HG03469 (cell line): Measurements from ENCODE around the gene UBA1.
A peak's percentile ranks its signal among the peaks of the same experiment; 100 is the strongest.

Experiments
- ATAC-seq: cut with Tn5 transposase; IDR thresholded peaks from one replicate; pipeline ENCODE4 v1.9.1; 2021; ENCODE audit warnings: mild to moderate bottlenecking, moderate library complexity, moderate number of reproducible peaks; ENCODE audit not compliant: unreplicated experiment

Gene UBA1

DNA sequence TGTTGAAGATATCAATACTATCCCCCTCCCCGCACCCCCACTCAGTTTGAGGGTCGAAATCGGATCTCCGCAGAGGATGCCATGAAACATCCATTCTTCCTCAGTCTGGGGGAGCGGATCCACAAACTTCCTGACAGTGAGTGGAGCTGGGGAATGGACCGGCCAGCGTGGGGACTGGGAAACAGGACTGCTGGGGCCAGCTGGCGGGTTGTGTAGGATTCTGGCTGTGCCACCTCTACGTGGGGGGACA lies 33.6 kb downstream of the UBA1 start:
- no peak for ATAC-seq

DNA sequence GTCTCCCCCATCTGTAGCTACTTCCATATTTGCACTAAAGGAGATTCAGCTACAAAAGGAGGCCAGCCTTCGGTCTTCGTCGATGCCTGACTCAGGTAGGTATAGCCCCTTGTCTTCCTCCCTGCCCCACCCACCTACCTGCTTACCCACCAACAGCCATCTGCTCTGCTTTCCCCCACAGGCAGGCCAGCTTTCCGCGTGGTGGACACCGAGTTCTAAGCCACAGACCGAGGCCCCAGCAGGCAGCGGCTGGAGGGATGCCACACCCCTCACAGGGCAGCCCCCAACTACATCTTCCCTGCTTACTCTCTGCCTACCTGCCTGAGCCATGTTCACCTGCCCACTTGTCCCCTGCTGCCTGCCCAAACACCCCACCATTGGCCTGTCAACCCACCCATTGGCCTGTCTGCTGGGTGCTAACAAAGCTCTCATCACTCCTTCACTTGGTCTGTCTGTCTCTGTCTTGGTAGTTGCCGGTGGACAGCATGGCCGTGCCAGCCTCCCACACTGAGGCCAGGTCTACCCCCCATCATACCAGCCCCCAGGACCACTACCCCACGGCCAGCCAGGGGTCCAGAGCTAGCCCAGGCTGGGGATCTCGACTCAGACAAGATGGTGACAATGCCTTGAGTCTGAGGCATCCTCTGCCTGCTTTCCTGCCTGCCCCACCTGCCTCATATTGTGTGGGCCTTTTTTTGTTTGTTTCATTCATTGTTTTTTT lies 35.1 kb downstream of the UBA1 start:
- no peak for ATAC-seq

DNA sequence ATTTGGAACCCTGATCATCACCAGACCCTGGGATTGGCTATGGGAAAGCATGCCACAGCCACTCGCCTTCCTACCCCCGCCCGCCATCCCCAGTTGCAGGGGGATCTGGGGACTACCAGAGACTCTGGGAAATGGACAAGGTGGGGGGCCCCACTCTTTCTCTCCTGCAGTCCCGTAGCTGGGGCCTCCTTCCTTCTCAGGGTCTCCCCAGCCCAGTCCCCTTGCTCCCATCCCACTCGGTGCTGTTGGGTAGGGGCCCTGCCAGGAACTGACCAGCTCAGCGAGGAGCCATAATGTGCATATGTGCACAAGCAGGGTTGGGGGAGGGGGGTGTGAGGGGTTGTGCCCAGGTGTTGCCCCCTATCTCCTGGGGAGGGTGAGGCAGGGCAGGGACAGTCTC lies 35.8 kb downstream of the UBA1 start:
- no peak for ATAC-seq

DNA sequence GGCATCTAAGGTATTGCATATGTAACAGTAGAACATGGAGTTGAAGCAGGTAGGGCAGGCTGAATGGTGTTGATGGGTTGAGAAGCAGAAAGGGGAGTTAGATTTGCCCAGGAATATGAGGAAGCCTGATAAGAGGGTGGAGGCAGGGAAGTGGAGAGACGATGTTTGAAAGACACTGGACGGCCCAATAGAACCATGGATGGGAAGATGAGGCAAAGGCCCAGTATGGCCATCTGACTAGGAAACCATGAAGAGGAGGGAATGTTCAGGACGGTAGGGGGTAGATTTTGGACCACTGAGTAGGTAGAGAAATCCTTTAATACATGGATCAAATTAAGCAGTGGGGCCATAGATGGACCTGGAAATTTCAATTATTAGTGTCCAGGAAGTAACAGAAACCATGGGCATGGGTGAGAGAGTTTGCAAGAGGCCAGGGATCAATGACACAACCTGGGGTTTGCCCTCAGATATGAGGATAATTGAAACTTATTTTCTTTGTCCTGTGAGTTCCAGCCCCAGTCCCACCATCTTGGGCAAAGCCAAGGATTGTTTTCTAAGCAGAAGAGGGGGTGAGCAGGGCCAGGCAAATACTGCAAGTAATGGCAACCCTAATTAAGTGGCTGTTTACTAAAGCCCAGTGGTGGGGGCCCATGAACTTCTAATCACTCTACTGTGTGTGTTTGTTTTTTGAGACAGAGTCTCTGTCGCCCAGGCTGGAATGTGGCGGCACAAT lies 36.7 kb downstream of the UBA1 start:
- no peak for ATAC-seq

DNA sequence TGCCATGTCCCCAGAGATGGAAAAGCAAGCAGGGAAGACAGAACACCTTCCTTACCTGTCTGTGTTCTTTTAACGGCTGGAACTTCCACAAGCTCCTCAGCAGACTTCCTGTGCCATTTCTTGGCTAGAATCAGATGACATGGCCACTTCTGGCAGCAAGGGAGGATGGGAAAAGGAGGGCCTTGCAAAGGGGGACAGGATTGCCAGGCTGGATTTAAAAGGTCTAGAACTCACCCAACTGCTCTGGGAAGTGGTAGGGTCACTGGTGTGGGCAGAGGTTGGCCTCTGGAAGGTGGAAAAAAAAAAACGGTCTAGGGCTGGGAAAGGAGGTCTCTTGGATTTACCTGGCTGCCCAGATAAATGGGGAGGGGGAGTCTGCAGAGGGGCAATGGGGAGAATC lies 37.5 kb downstream of the UBA1 start:
- no peak for ATAC-seq

DNA sequence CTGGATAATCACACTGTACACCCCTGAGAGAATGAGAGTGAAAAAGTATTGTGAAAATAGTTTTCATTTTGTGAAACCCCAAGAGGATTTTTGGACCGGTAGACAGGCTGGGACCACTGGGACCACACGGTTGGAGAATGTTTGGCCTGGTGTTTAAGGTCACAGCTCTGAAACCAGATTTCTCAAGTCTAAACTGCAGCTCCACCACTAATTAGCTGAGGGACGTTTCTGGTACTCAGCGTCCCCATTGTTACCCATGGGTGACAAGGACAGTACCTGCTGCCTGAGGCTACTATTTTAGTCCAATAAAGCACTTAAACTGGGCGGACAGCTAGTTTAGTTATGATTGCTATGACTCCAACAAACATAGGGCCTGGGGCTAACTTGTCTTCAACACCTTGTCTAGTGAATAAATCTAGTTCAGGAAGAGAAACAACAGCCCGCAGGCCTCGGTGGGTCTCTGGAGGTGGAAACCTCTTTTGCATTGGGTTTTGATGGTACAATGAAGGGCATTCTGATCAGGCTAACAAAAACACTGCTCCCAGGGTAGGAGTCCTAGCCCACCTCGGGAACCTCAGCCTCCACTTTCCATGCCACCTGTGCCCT lies 38.7 kb downstream of the UBA1 start:
- no peak for ATAC-seq

DNA sequence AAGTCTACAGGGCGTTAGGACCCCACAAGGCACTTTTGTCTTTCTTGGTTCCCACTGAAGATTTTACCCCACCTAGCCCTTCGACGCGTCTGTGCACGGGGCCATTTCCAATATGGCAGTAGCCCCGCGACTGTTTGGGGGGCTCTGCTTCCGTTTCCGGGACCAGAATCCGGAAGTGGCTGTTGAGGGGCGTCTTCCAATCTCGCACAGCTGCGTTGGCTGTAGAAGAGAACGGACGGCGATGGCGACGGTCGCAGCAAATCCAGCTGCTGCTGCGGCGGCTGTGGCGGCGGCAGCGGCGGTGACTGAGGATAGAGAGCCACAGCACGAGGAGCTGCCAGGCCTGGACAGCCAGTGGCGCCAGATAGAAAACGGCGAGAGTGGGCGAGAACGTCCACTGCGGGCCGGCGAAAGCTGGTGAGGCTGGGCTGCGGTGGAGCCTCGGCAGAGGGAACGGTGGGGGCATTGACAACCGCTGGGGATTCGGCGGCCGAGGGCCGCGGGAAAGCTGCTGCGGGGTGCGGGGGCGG lies 39.2 kb downstream of the UBA1 start, which contains the start of gene USP11:
Gene USP11, plus strand, starts transcription at position 207 of the 530 bp plus-strand sequence. Its CDS starts 35 bp downstream, at position 242.
- no peak for ATAC-seq

DNA sequence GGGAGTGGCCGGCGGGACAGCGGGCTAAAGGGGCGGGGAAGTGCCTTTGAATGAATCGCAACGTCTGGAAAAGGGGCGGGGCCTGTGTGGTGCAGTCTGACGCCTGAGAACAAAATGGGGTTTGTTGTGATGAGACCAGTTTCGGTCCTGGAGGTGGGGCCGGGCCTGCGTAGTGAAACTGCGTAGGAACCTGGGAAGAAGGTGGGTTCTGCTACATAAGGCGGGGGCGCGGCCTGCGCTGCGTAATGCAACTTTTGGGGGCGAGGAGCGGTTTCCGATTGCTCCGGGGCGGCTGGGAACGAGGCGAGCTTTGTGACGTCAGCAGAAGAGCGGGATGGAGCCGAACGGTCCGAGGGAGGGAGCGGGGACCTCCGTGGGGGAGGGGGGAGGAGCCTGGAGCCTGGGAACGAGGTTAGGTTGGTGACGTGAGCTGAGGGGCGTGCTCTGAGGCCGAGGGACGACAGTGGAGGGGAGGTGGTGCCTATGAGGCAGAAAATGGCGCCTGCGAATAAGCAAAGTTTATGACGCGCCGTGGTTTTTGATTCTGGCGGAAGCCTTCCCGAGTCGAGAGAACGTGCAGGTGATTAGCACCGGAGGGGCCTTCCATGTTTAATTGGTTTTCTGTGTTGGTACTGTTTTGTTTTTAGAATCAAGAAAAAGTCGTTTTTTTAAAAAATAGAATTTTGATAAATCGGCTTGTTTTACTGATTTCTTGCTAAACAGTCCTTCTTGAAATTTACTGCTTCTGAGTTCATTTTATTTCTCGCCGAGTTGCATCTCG lies 39.9 kb downstream of the UBA1 start:
- ATAC-seq = peak; percentile 68

DNA sequence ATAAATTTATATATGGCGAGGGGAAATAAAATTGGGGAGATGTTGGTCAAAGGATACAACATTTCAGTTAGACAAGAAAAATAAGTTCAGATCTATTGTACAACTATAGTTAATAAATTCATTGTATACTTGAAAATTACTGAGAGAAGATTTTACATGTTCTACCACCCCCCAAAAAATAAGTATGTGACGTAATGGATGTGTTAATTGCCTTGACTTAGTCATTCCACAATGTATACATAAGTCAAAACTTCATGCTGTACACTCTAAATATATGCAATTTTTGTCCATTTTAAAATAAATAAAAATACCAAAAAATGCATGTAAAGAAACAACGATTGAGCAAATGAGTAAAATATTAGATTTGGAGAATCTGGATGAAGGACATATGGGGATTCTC lies 41.0 kb downstream of the UBA1 start:
- no peak for ATAC-seq

DNA sequence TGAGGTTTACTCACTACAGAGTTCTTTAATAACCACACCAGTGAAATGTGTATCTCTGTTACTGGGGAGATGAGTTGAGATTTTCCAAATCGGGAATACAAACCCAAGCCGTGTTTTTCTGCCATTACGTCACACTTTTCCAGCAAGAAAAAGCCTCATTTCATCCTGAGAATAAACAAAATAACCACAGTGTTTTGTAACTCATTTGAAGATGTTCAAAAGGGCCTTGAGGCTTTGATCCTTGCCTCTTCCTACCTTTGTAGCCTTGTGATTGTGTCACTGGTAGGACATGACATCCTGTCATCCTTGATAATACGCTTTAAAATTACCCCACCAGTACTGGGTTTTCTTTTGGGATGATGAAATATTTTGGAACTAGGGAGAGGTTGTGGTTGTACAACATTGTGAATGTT lies 42.1 kb downstream of the UBA1 start:
- ATAC-seq = no peak

DNA sequence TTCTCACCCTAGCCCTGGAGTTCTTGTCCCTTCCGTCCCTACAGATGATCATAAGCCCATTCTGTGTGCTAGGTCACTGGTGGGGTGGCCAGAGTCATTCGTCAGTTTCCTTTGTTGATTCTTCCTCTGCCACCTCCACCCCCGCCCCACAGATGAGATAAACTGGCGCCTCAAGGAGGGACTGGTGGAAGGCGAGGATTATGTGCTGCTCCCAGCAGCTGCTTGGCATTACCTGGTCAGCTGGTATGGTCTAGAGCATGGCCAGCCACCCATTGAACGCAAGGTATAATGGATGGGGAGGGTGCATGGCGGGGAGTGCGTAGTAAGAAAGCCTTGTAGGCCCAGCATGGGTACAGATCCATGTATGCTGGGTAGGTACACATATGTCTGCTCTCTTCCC lies 45.6 kb downstream of the UBA1 start:
- no peak for ATAC-seq

DNA sequence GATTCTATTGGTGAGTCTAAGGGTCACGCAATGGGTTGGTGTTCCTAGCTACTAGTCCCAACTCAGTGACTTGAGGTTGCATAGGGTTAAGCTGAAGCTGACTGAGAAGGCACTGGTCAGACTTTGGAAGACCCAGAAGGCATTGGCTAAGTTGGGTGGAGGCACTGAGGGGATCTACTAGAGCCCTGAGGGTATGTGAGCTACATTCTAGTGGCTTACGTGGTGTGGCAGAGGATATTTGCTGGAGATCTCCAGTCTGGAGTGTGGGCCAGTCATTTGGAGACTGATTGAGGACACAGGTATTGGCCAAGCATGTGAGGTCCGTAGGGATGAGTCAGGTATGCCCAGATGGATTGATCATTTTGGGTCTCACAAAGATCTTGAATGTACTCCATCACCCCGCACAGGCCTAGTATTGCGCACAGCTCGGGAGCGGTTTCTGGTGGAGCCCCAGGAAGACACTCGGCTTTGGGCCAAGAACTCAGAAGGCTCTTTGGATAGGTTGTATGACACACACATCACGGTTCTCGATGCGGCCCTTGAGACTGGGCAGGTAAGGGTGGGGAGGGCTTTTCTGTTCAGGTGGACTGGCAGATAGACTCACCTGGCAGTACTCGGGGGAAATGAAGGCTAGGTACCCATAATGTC lies 46.4 kb downstream of the UBA1 start:
- ATAC-seq = no peak

DNA sequence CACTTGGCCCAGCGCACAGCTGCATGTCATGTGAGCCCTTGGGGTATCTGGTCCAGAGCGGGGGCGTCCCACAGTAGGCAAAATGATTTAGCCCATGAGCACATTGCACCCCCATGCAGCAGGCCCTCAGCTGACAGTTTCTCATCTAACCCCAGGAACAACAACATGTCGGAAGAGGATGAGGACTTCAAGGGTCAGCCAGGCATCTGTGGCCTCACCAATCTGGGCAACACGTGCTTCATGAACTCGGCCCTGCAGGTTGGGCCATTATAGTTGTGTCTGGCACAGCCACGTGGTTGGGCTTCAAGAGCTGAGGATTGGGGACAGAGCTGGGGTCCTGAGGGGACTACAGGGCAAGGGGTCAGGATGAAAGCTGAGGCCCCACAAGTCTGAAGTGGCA lies 47.0 kb downstream of the UBA1 start:
- no peak for ATAC-seq

DNA sequence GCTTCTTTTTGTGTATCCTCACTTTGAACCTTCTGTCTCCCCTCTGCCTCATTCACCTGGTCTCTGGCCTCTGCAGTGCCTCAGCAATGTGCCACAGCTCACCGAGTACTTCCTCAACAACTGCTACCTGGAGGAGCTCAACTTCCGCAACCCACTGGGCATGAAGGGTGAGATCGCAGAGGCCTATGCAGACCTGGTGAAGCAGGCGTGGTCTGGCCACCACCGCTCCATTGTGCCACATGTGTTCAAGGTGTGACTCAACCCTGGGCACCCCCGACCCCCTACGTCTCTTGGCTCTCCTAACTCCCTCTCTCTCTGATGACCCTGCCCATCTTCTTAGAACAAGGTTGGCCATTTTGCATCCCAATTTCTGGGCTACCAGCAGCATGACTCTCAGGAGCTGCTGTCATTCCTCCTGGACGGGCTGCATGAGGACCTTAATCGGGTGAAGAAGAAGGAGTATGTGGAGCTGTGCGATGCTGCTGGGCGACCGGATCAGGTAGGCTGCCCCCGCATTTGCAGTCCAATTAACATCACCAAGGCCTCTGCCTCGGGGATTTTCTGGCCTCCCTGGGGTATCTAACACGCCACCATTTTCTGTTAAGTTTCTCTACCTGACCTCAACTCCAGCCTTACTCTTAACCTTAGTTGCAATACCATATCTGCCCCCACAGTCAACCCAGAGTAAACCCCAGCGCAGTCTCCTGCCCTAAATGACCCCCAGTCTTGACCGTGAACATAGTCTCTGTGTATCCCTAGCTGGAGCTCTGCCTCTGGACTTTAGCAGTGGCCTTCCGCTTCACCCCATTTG lies 47.8 kb downstream of the UBA1 start:
- ATAC-seq = no peak

DNA sequence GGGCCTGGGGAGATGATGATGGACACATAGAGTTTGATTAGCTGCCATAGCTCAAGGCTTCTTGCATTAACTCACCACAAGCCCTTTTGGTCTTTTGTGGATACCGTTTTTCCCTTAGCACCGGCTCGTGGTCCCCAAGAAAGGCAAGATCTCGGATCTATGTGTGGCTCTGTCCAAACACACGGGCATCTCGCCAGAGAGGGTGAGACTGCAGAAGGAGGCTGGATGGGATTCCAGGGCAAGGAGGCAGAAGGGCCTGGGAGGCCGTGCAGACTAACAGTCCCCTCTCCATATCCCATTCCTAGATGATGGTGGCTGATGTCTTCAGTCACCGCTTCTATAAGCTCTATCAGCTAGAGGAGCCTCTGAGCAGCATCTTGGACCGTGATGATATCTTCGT lies 48.7 kb downstream of the UBA1 start:
- no peak for ATAC-seq

DNA sequence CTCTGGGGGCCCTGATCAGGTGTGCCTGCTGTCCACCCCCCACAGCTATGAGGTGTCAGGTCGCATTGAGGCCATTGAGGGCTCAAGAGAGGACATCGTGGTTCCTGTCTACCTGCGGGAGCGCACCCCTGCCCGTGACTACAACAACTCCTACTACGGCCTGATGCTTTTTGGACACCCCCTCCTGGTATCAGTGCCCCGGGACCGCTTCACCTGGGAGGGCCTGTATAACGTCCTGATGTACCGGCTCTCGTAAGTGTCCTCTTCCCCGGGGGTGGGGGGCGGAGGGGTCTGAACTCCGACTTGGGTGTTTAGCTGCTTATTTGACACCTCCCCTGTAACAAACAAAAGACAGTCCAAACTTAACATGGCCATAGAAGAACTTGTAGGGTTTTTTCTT lies 49.7 kb downstream of the UBA1 start:
- no peak for ATAC-seq

DNA sequence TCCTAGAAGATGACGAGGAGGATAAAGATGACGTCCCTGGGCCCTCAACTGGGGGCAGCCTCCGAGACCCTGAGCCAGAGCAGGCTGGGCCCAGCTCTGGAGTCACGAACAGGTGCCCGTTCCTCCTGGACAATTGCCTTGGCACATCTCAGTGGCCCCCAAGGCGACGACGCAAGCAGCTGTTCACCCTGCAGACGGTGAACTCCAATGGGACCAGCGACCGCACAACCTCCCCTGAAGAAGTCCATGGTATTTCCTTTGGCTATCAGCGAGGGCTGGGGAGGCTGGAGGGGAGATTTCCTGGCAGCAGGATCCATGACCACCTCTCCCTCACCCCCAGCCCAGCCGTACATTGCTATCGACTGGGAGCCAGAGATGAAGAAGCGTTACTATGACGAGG lies 51.0 kb downstream of the UBA1 start:
- no peak for ATAC-seq

DNA sequence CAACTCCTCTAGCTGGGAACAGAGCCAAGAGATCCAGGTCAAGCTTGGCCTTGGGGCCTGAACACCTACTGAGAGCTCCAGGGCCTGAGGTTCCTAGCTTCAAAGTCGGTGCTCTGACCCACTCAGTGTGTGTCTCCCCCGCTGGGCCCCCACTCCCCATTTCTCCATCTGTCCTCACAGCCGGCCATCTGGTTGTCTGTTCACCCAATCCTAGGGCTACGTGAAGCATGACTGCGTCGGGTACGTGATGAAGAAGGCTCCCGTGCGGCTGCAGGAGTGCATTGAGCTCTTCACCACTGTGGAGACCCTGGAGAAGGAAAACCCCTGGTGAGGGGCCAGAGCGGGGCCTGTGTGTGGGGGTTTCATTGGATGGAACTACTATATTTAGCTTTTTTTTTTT lies 51.5 kb downstream of the UBA1 start:
- no peak for ATAC-seq

DNA sequence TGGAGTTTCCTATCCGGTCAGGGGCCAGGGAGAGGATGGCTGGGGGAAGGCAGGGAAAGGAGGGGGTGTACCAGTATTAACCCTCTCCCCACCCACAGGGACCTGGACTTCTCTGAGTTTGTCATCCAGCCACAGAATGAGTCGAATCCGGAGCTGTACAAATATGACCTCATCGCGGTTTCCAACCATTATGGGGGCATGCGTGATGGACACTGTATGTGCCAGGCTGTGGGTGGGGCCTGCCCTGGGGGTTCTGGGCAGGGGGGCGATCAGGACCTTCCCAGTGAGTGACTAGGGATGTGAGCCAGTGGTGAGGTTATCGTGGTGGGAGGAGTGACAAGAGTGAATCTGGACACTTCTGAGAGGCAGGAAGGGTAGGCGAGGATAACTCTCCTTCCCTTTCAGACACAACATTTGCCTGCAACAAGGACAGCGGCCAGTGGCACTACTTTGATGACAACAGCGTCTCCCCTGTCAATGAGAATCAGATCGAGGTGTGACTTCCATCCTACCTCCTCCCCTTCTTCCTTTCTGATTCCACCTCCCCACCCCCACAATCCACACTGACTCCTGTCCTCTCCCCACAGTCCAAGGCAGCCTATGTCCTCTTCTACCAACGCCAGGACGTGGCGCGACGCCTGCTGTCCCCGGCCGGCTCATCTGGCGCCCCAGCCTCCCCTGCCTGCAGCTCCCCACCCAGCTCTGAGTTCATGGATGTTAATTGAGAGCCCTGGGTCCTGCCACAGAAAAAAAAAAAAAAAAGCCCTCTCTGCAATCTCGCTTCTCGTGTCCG lies 53.8 kb downstream of the UBA1 start:
- ATAC-seq = no peak
